Neuronal stem cell (in vitro differentiated cells): ENCODE measurements around the gene FER.

Experiments
- DNase-seq: peaks from one replicate; pipeline ENCODE4 v3.0.0-alpha.2; 2013; ENCODE audit warnings: low spot score
- H2AFZ ChIP-seq: one replicate; pipeline ENCODE4 v1.6.1; 2013; ENCODE audit warnings: mild to moderate bottlenecking, low read length, inconsistent platforms
- H2AK5ac ChIP-seq: 2 replicates; pipeline ENCODE4 v1.6.1; 2013; ENCODE audit warnings: low read depth, mild to moderate bottlenecking, inconsistent platforms, low read length, moderate library complexity, mixed read lengths
- H2BK120ac ChIP-seq: 2 replicates; pipeline ENCODE4 v1.6.1; 2013; ENCODE audit warnings: low read depth, mild to moderate bottlenecking, inconsistent platforms, low read length, moderate library complexity, mixed read lengths
- H2BK12ac ChIP-seq: one replicate; pipeline ENCODE4 v1.6.1; 2013; ENCODE audit warnings: low read length, inconsistent platforms
- H2BK15ac ChIP-seq: 2 replicates; pipeline ENCODE4 v1.6.1; 2013; ENCODE audit warnings: mild to moderate bottlenecking, low read length, inconsistent platforms, mixed read lengths
- H2BK5ac ChIP-seq: one replicate; pipeline ENCODE4 v1.6.1; 2013; ENCODE audit warnings: inconsistent platforms, mild to moderate bottlenecking, low read length, moderate library complexity
- H3K14ac ChIP-seq: one replicate; pipeline ENCODE4 v1.6.1; 2013; ENCODE audit warnings: low read length, inconsistent platforms
- H3K18ac ChIP-seq: 2 replicates; pipeline ENCODE4 v1.6.1; 2013; ENCODE audit warnings: low read length, inconsistent platforms
- H3K23ac ChIP-seq: 2 replicates; pipeline ENCODE4 v1.6.1; 2013; ENCODE audit warnings: low read depth, mild to moderate bottlenecking, mixed read lengths, low read length, inconsistent platforms; ENCODE audit not compliant: poor library complexity
- H3K27ac ChIP-seq: replicated peaks from 3 replicates; pipeline ENCODE4 v1.5.1; 2013; ENCODE audit warnings: low read length, inconsistent platforms
- H3K27me3 ChIP-seq, 3 experiments: 2 replicates each; pipeline ENCODE4 v1.6.1; 2013; ENCODE audit warnings: low read length in 3 of 3, mild to moderate bottlenecking in 2 of 3, inconsistent platforms in 1 of 3, low read depth in 1 of 3, mixed read lengths in 1 of 3, moderate library complexity in 1 of 3; ENCODE audit not compliant: control insufficient read depth in 3 of 3, insufficient read depth in 3 of 3
- H3K36me3 ChIP-seq, 2 donors: replicated peaks in 1 of 2; 2 replicates each; pipeline ENCODE4 v1.6.1; 2013; ENCODE audit warnings: low read length in 2 of 2; ENCODE audit not compliant: control insufficient read depth in 2 of 2, insufficient read depth in 2 of 2
- H3K4ac ChIP-seq: 2 replicates; pipeline ENCODE4 v1.6.1; 2013; ENCODE audit warnings: inconsistent platforms, mild to moderate bottlenecking, low read length, moderate library complexity
- H3K4me1 ChIP-seq, 2 donors: 1 replicate in 1 of 2; 2 replicates in 1 of 2; pipeline ENCODE4 v1.6.1; 2013; ENCODE audit warnings: low read length in 2 of 2, low read depth in 1 of 2; ENCODE audit not compliant: control insufficient read depth in 2 of 2, insufficient read depth in 1 of 2
- H3K4me2 ChIP-seq: one replicate; pipeline ENCODE4 v1.6.1; 2013; ENCODE audit warnings: mild to moderate bottlenecking, low read length, inconsistent platforms; ENCODE audit not compliant: insufficient read depth, poor library complexity, severe bottlenecking
- H3K4me3 ChIP-seq, 2 donors: 2 replicates each; pipeline ENCODE4 v1.5.1; 2013; ENCODE audit warnings: low read length in 2 of 2, mild to moderate bottlenecking in 2 of 2, inconsistent platforms in 1 of 2, moderate library complexity in 1 of 2
- H3K79me1 ChIP-seq: one replicate; pipeline ENCODE4 v1.6.1; 2013; ENCODE audit warnings: low read depth, mild to moderate bottlenecking, inconsistent platforms, low read length, moderate library complexity
- H3K9ac ChIP-seq: one replicate; pipeline ENCODE4 v1.6.1; 2013; ENCODE audit warnings: mild to moderate bottlenecking, low read depth, low read length, inconsistent platforms; ENCODE audit not compliant: poor library complexity
- H3K9me3 ChIP-seq, 2 donors: replicated peaks in 1 of 2; 2 replicates each; pipeline versions ENCODE3 to v1.6.1; 2013; ENCODE audit warnings: low read length in 2 of 2, mild to moderate bottlenecking in 2 of 2, inconsistent platforms in 1 of 2, low read depth in 1 of 2, mixed read lengths in 1 of 2, moderate library complexity in 1 of 2; ENCODE audit not compliant: control insufficient read depth in 2 of 2, insufficient read depth in 1 of 2
- H4K8ac ChIP-seq: one replicate; pipeline ENCODE4 v1.6.1; 2013; ENCODE audit warnings: low read depth, mild to moderate bottlenecking, inconsistent platforms, low read length, moderate library complexity
- H4K91ac ChIP-seq: one replicate; pipeline ENCODE4 v1.6.1; 2013; ENCODE audit warnings: low read length, low read depth, mild to moderate bottlenecking, inconsistent platforms; ENCODE audit not compliant: poor library complexity
- whole genome bisulfite sequencing, 2 donors: extraction: QIAGEN DNeasy Blood & Tissue Kit; methylation state at CpG; one replicate each; pipeline ENCODE4 v1.1.7; 2013; ENCODE audit warnings: missing lambda C conversion rate in 2 of 2, mixed read lengths in 1 of 2; ENCODE audit not compliant: insufficient read length in 2 of 2, insufficient replicate concordance in 1 of 2; ENCODE audit errors: extremely low coverage in 2 of 2; 5-methylcytosine and 5-hydroxymethylcytosine counted together

Gene FER

DNA sequence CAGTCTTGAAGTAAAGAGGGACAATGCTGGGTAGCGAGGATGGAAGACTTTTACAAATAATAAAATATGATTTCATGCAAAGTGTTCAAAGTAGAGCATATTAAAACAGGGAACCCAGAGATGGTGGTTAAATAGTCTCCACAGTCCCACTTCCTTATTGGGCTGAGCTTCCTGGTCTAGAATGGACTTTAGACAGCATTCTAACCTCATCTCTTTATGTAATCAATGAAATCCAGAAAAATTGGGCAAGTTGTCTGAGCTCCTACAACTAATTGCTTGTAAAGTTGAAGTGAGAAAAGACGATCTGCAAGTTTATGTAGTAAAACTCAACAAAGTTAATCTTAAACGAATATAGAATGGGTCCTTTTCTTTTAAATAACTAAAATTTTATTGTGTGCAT lies 333.2 kb downstream of the FER start:
- no peak overlapping the region for H2BK5ac ChIP-seq
- DNase-seq: no peak
- no peaks in the 10 kb centered on the region for H3K9me3 ChIP-seq
- no peak overlapping the region for H2BK15ac ChIP-seq
- H2AFZ ChIP-seq: no peak overlapping the region
- H3K4me2 ChIP-seq: no peak overlapping the region
- H3K4ac ChIP-seq: no peak overlapping the region
- no peak overlapping the region for H3K27ac ChIP-seq
- H2AK5ac ChIP-seq: no peak overlapping the region
- no CpG with 5 or more reads among the region's 3 CpGs for WGBS, 2 donors
- no peak overlapping the region for H3K4me3 ChIP-seq
- no peaks in the 10 kb centered on the region for H3K27me3 ChIP-seq
- H3K4me1 ChIP-seq: no peaks in the 10 kb centered on the region
- H4K91ac ChIP-seq: no peak overlapping the region
- H4K8ac ChIP-seq: no peak overlapping the region
- H3K23ac ChIP-seq: no peak overlapping the region
- H3K9ac ChIP-seq: no peak overlapping the region
- H2BK120ac ChIP-seq: no peak overlapping the region
- no peak overlapping the region for H2BK12ac ChIP-seq
- H3K18ac ChIP-seq: no peak overlapping the region
- no peaks in the 10 kb centered on the region for H3K36me3 ChIP-seq
- no peaks in the 10 kb centered on the region for H3K79me1 ChIP-seq
- H3K14ac ChIP-seq: no peak overlapping the region

DNA sequence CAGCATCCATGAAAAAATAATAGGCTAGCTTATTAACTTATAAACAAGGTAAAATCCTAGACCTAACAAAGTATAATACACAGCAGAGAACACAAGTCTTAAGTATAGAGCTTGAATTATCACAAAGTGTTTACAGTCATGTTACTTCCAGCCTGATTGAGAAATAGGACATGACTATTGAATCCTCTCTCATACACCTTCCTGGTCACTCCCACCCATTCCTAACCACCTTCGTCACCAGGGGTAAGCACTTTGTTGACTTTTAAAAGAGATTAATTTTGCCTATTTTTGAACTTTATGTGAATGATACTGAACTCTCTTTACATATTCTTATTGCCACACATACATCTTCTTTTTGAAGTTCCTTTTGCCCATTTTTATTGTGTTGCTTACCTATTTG lies 336.2 kb downstream of the FER start:
- no peaks in the 10 kb centered on the region for H3K4me1 ChIP-seq
- no peak overlapping the region for H3K4ac ChIP-seq
- no peak overlapping the region for H3K18ac ChIP-seq
- no peak overlapping the region for H3K4me2 ChIP-seq
- no peak overlapping the region for H2BK5ac ChIP-seq
- H3K9me3 ChIP-seq: no peaks in the 10 kb centered on the region
- no peaks in the 10 kb centered on the region for H3K36me3 ChIP-seq
- no peaks in the 10 kb centered on the region for H3K79me1 ChIP-seq
- no peak overlapping the region for H2AFZ ChIP-seq
- no peak overlapping the region for H4K8ac ChIP-seq
- WGBS, 2 donors: no CpG with 5 or more reads among the region's 1 CpG
- H3K14ac ChIP-seq: no peak overlapping the region
- H3K27ac ChIP-seq: no peak overlapping the region
- H3K23ac ChIP-seq: no peak overlapping the region
- no peak overlapping the region for H3K9ac ChIP-seq
- no peak overlapping the region for H2AK5ac ChIP-seq
- no peak overlapping the region for H2BK120ac ChIP-seq
- H3K27me3 ChIP-seq: no peaks in the 10 kb centered on the region
- no peak overlapping the region for H2BK12ac ChIP-seq
- no peak overlapping the region for H4K91ac ChIP-seq
- DNase-seq: no peak
- H2BK15ac ChIP-seq: no peak overlapping the region
- no peak overlapping the region for H3K4me3 ChIP-seq

DNA sequence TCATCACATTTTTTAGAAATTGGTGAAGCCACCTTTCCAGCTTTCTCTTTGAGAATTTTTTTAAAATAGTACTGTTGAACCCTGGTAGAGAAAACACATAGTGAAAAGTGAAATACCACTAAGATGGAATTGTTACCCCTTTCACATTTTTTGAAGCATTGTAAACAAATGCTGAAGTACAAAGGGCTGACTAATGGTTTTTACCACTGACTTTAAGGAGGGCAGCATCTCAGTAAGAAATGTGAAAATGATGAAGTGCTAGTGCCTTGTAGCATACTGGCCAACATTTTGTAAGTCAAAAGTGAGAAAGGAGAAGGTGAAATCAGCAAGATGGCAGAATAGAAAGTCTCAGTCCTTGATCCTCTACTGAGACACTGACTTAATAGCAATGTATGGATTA lies 341.5 kb downstream of the FER start:
- no peak overlapping the region for H4K91ac ChIP-seq
- no peak overlapping the region for H3K4me3 ChIP-seq
- no peak overlapping the region for H3K23ac ChIP-seq
- no peak overlapping the region for H3K4ac ChIP-seq
- no peaks in the 10 kb centered on the region for H3K36me3 ChIP-seq
- no peak overlapping the region for H3K27ac ChIP-seq
- H3K27me3 ChIP-seq: no peaks in the 10 kb centered on the region
- H3K9ac ChIP-seq: no peak overlapping the region
- no peaks in the 10 kb centered on the region for H3K4me1 ChIP-seq
- H3K18ac ChIP-seq: no peak overlapping the region
- H2AFZ ChIP-seq: no peak overlapping the region
- no peak overlapping the region for H2BK120ac ChIP-seq
- no peak overlapping the region for H3K4me2 ChIP-seq
- no peaks in the 10 kb centered on the region for H3K9me3 ChIP-seq
- DNase-seq: no peak
- H3K14ac ChIP-seq: no peak overlapping the region
- no peaks in the 10 kb centered on the region for H3K79me1 ChIP-seq
- H2BK5ac ChIP-seq: no peak overlapping the region
- H2AK5ac ChIP-seq: no peak overlapping the region
- no peak overlapping the region for H2BK15ac ChIP-seq
- no peak overlapping the region for H4K8ac ChIP-seq
- H2BK12ac ChIP-seq: no peak overlapping the region

DNA sequence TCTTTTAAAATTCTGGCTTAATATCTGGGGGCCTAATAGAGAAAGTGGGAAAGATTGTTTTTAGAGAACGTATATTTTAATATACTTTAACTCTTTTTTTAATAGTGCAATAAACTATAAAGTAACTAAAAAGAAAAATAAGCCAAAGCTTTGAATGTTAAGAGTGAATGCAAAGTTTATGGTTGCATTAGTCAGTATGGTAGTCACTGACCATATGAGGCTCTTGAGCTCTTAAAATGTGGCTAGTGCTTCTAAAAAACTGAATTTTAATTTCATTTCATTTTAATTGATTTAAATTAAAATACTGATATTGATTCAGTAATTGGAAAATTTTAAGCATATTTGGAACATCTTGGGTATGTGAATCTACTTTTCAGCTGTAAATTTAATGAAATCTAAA lies 351.4 kb downstream of the FER start:
- Histone ChIP-seq H3K4me1 (no peaks in the 10 kb centered on the region), H3K9me3 (no peaks in the 10 kb centered on the region), H2AK5ac (no peak overlapping the region), H3K4me2 (no peak overlapping the region), H3K23ac (no peak overlapping the region), H2BK15ac (no peak overlapping the region), H3K27ac (no peak overlapping the region), H3K4ac (no peak overlapping the region), H2AFZ (no peak overlapping the region), H3K9ac (no peak overlapping the region), H4K91ac (no peak overlapping the region), H3K4me3 (no peak overlapping the region), H3K27me3 (no peaks in the 10 kb centered on the region), H2BK12ac (no peak overlapping the region), H3K14ac (no peak overlapping the region), H3K79me1 (no peaks in the 10 kb centered on the region), H2BK5ac (no peak overlapping the region), H4K8ac (no peak overlapping the region), H2BK120ac (no peak overlapping the region), H3K36me3 (no peaks in the 10 kb centered on the region), H3K18ac (no peak overlapping the region)
- no peak for DNase-seq
- no CpG with 5 or more reads among the region's 1 CpG for WGBS, 2 donors
